ENCODE results near the gene C3orf80. TPM values are rescaled to one million over a fixed set of nuclear protein-coding genes. Genes with fewer than 3 reads are reported as not detected.

The C3orf80 gene
- polyA plus RNA-seq, 2 of the 4 experiments (the other 2 are of a cell fraction), result 1.7 to 3.7 TPM

DNA sequence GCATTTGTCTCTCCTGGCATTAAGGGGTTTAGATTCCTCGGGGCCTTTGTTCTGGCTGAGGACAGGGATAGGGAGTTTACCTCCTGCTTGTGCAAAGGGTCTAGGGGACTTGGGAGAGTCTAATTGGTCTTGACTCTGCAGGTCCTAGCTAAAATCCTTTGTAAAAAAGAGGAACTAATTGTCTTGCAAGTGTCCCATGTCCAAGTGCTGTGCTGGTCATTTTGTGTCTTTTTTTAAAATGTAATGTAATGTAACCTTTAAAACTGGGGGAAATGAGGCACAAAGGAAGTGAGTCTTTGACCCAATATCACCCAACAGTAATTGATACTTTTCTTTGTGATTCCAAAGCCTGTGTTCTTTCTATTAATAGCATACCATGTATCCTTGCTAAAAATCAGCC, 14.9 kb upstream of the C3orf80 start (continued):
- TF ChIP-seq GATA3 (IDR thresholded peaks at IDR 0.05; ENCODE audit: borderline replicate concordance), result no peak

DNA sequence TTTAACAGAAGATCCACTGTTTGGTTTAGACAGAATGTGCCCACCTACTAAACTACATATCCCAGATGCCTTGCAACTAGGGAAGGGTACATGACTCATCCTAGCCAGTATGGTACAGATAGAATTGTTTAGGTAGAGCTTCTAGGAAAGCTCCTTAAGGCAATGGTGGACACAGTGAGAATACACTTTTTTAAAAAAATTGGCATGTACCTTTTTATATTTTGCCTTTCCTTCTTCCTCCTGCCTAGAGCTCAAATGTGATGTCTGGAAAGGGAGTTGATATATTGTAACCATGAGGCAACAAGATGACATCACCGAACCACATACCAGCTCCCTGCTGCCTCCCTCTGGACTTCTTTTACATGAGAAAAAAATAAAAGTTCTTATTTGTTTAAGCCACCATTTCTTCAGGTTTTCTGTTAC, 14.4 kb upstream of the C3orf80 start:
- Histone ChIP-seq H3K27ac (peak overlapping the region; percentile 27 to 39; a peak in 2 of 6 replicates), H3K9me3 (no peaks in the 10 kb centered on the region), H3K4me1 (peaks cover 6% of the 10 kb centered on the region; the same call in 1 of the 3 replicates), H3K4me2 (peak overlapping the region; percentile 34; the same call in 1 of the 3 replicates), H3K4me3 (no peak overlapping the region)
- DNase-seq (ENCODE audit: low read depth in 1 of 2, low spot score in 1 of 2) (peak in 1 of 2 experiments; percentile 66), FAIRE-seq (peak; percentile 54), ATAC-seq (peak; percentile 85 to 88)
- TF ChIP-seq PHF8 (IDR thresholded peaks at IDR 0.05; ENCODE audit: borderline replicate concordance, low read depth) (no peak), CEBPB (IDR thresholded peaks at IDR 0.05) (peak in 1 of 2 experiments; percentile 22; a peak in 1 of 4 replicates), KDM5A (IDR thresholded peaks at IDR 0.05) (no peak), MAZ (IDR thresholded peaks at IDR 0.05; ENCODE audit: borderline replicate concordance, low read depth, low read length) (no peak), RARB (CRISPR knock-in tag; IDR thresholded peaks at IDR 0.05) (no peak), ZSCAN20 (CRISPR knock-in tag; IDR thresholded peaks at IDR 0.05) (no peak), ZC3H11A (IDR thresholded peaks at IDR 0.05) (no peak), EHMT2 (IDR thresholded peaks at IDR 0.05; ENCODE audit: low read depth) (no peak), RCOR1 (IDR thresholded peaks at IDR 0.05; ENCODE audit: low read depth, low read length) (no peak), RNF2 (IDR thresholded peaks at IDR 0.05; ENCODE audit: borderline replicate concordance, low read depth) (no peak), CBX2 (IDR thresholded peaks at IDR 0.05; ENCODE audit: borderline replicate concordance, low read depth) (no peak), JUNB (IDR thresholded peaks at IDR 0.05) (no peak), RFX5 (IDR thresholded peaks at IDR 0.05) (no peak), USF2 (IDR thresholded peaks at IDR 0.05) (no peak), ELK1 (IDR thresholded peaks at IDR 0.05; ENCODE audit: low read depth, low read length) (no peak), FOSL2 (IDR thresholded peaks at IDR 0.05) (0 out of 2 replicates have a peak, but pooled peaks have one; percentile 32), FOSL2 (CRISPR knock-in tag; IDR thresholded peaks at IDR 0.05) (peak; percentile 79), SMC3 (IDR thresholded peaks at IDR 0.05) (peak; percentile 53), RAD21 (conservative IDR thresholded peaks at IDR 0.05 in 1 of 2, IDR thresholded peaks at IDR 0.05 in 1 of 2) (peak; percentile 42 to 48; a peak in 4 of 5 replicates), MAFK (IDR thresholded peaks at IDR 0.05; ENCODE audit: partially characterized antibody) (no peak), HDAC2 (IDR thresholded peaks at IDR 0.05) (no peak), ESRRA (IDR thresholded peaks at IDR 0.05; ENCODE audit: borderline replicate concordance, low read length) (no peak), GATA3 (IDR thresholded peaks at IDR 0.05; ENCODE audit: borderline replicate concordance) (no peak), FOSB (CRISPR knock-in tag; IDR thresholded peaks at IDR 0.05) (no peak), HOXA7 (CRISPR knock-in tag; IDR thresholded peaks at IDR 0.05) (no peak), HEYL (CRISPR knock-in tag; IDR thresholded peaks at IDR 0.05) (no peak), MAX (IDR thresholded peaks at IDR 0.05) (0 out of 2 replicates have a peak, but pooled peaks have one; percentile 19)
- TF ChIP-seq, protein P1, sequence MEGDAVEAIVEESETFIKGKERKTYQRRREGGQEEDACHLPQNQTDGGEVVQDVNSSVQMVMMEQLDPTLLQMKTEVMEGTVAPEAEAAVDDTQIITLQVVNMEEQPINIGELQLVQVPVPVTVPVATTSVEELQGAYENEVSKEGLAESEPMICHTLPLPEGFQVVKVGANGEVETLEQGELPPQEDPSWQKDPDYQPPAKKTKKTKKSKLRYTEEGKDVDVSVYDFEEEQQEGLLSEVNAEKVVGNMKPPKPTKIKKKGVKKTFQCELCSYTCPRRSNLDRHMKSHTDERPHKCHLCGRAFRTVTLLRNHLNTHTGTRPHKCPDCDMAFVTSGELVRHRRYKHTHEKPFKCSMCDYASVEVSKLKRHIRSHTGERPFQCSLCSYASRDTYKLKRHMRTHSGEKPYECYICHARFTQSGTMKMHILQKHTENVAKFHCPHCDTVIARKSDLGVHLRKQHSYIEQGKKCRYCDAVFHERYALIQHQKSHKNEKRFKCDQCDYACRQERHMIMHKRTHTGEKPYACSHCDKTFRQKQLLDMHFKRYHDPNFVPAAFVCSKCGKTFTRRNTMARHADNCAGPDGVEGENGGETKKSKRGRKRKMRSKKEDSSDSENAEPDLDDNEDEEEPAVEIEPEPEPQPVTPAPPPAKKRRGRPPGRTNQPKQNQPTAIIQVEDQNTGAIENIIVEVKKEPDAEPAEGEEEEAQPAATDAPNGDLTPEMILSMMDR (IDR thresholded peaks at IDR 0.05), result peak; percentile 43
- TF ChIP-seq, protein P2, sequence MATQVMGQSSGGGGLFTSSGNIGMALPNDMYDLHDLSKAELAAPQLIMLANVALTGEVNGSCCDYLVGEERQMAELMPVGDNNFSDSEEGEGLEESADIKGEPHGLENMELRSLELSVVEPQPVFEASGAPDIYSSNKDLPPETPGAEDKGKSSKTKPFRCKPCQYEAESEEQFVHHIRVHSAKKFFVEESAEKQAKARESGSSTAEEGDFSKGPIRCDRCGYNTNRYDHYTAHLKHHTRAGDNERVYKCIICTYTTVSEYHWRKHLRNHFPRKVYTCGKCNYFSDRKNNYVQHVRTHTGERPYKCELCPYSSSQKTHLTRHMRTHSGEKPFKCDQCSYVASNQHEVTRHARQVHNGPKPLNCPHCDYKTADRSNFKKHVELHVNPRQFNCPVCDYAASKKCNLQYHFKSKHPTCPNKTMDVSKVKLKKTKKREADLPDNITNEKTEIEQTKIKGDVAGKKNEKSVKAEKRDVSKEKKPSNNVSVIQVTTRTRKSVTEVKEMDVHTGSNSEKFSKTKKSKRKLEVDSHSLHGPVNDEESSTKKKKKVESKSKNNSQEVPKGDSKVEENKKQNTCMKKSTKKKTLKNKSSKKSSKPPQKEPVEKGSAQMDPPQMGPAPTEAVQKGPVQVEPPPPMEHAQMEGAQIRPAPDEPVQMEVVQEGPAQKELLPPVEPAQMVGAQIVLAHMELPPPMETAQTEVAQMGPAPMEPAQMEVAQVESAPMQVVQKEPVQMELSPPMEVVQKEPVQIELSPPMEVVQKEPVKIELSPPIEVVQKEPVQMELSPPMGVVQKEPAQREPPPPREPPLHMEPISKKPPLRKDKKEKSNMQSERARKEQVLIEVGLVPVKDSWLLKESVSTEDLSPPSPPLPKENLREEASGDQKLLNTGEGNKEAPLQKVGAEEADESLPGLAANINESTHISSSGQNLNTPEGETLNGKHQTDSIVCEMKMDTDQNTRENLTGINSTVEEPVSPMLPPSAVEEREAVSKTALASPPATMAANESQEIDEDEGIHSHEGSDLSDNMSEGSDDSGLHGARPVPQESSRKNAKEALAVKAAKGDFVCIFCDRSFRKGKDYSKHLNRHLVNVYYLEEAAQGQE (IDR thresholded peaks at IDR 0.05), result no peak
- TF ChIP-seq, protein P3, sequence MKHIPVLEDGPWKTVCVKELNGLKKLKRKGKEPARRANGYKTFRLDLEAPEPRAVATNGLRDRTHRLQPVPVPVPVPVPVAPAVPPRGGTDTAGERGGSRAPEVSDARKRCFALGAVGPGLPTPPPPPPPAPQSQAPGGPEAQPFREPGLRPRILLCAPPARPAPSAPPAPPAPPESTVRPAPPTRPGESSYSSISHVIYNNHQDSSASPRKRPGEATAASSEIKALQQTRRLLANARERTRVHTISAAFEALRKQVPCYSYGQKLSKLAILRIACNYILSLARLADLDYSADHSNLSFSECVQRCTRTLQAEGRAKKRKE (CRISPR knock-in tag; IDR thresholded peaks at IDR 0.05; ENCODE audit: low read depth), result no peak
- ChIA-PET POLR2A (no interaction called here), CTCF (interaction anchor here (0.7 to 3.5 kb wide), 11 partner anchors 12 to 178 kb away, joined by 3 to 23 read pairs (median 4); partner anchors contain the start of gene C3orf80)
- 39% methylated on average over 1 of the region's 1 CpG for WGBS (ENCODE audit: missing lambda C conversion rate)

Measured in A549 (cell line).